T-helper 2 cell treated with Interferon-gamma antibody and Interleukin-4, amounts not matched to agents 100 ng/mL and 5 ng/mL, for 36 hours (primary cell): ENCODE results near the gene GLOD4. TPM values are rescaled to one million over a fixed set of nuclear protein-coding genes. Genes with fewer than 3 reads are reported as not detected.

ENCODE experiments used
- intact Hi-C: fragments of 100-400 bp; cut with micrococcal nuclease; formaldehyde crosslinking; loops from one replicate; pipeline ENCODE4 v1.15.1; 2023
- total RNA-seq: library from RNA; stranded (reverse); gene quantifications from 2 replicates; pipeline ENCODE4 v1.2.3, GENCODE V29; 2022

GLOD4 gene
- total RNA-seq, 1 donor from 2014 or later: 60.5 TPM

GRCh38 chr17:744937-745336, 37.1 kb downstream of the GLOD4 start:
- intact Hi-C loops: no loop called here

GRCh38 chr17:743139-743538, 38.9 kb downstream of the GLOD4 start:
- intact Hi-C loops: no loop called here

- intact Hi-C loops: no loop called here
Observed at GRCh38 chr17:742147-742793, 39.8 kb downstream of the GLOD4 start.

GRCh38 chr17:740240-741017, 41.7 kb downstream of the GLOD4 start:
- intact Hi-C loops: no loop called here

GRCh38 chr17:737561-738113, 44.4 kb downstream of the GLOD4 start:
- intact Hi-C loops: no loop called here

GRCh38 chr17:733743-734142, 48.3 kb downstream of the GLOD4 start:
- intact Hi-C loops: loop anchor here (2.0 kb wide), 2 partner anchors 19 kb away; partner anchors contain the start of genes GEMIN4 and VPS53

- intact Hi-C loops: loop anchor here (2.0 kb wide), 1 partner anchor 18 kb away; the partner anchor contains the start of gene VPS53
Observed at GRCh38 chr17:732902-733720, 49.0 kb downstream of the GLOD4 start.

GRCh38 chr17:732067-732901, 49.8 kb downstream of the GLOD4 start, which contains the start of gene TLCD3A:
Gene TLCD3A, plus strand, starts transcription at chr17:732596. Its CDS starts 52 bp downstream, at chr17:732648.
- intact Hi-C loops: loop anchor here (2.0 kb wide), 1 partner anchor 17 kb away; the partner anchor contains the start of gene VPS53

- intact Hi-C loops: loop anchor here (2.0 kb wide), 1 partner anchor 17 kb away; the partner anchor contains the start of gene VPS53
Observed at GRCh38 chr17:731644-732066, 50.4 kb downstream of the GLOD4 start.

GRCh38 chr17:728911-729310, 53.2 kb downstream of the GLOD4 start:
- intact Hi-C loops: no loop called here

GRCh38 chr17:726271-726919, 55.7 kb downstream of the GLOD4 start:
- intact Hi-C loops: no loop called here

- intact Hi-C loops: no loop called here
Observed at GRCh38 chr17:725746-726145, 56.3 kb downstream of the GLOD4 start.

- intact Hi-C loops: no loop called here
Observed at GRCh38 chr17:725084-725483, 57.0 kb downstream of the GLOD4 start.

GRCh38 chr17:721540-721937, 60.5 kb downstream of the GLOD4 start:
- intact Hi-C loops: no loop called here

GRCh38 chr17:720706-721539, 61.2 kb downstream of the GLOD4 start:
- intact Hi-C loops: no loop called here

GRCh38 chr17:718075-718474, 64.0 kb downstream of the GLOD4 start:
- intact Hi-C loops: no loop called here
